Occipital lobe (tissue), 2 donors: Measurements from ENCODE around the gene EIF3I. TPM values are rescaled to one million over a fixed set of nuclear protein-coding genes. Genes with fewer than 3 reads are reported as not detected.

Source experiments
- DNase-seq: peaks from one replicate; lab custom pipeline; 2025; lab: John Stamatoyannopoulos, UW
- total RNA-seq: library from RNA; depleted of rRNA; stranded (reverse); fragments of >200 nt; gene quantifications from one replicate; pipeline ENCODE4 v1.2.3, GENCODE V29; 2014

The EIF3I gene
- total RNA-seq, 1 donor from 2014 or later, result 79.7 TPM

- no peak for DNase-seq
Observed at GRCh38 chr1:32198237-32199042, 23.8 kb upstream of the EIF3I start.

GRCh38 chr1:32199043-32199716, 23.0 kb upstream of the EIF3I start:
- DNase-seq, result no peak

DNA sequence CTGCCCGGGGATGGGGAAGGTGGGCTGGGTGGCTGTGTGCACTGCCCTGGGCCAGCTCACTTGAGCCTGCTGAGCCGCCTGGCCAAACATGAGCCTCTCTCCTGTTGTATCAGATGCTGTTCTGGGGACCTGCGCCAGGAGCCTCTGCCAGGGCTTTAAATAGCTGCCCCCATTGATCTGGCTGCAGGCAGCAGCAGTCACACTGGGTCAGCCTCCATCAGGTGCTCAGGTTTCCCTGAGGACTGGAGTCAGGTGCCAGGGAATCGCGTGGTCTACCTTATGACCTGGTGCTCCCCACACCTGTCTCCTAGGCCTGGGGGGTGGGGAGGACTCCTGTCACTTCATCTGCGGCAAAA, 22.5 kb upstream of the EIF3I start:
- DNase-seq, result peak; percentile 24

DNA sequence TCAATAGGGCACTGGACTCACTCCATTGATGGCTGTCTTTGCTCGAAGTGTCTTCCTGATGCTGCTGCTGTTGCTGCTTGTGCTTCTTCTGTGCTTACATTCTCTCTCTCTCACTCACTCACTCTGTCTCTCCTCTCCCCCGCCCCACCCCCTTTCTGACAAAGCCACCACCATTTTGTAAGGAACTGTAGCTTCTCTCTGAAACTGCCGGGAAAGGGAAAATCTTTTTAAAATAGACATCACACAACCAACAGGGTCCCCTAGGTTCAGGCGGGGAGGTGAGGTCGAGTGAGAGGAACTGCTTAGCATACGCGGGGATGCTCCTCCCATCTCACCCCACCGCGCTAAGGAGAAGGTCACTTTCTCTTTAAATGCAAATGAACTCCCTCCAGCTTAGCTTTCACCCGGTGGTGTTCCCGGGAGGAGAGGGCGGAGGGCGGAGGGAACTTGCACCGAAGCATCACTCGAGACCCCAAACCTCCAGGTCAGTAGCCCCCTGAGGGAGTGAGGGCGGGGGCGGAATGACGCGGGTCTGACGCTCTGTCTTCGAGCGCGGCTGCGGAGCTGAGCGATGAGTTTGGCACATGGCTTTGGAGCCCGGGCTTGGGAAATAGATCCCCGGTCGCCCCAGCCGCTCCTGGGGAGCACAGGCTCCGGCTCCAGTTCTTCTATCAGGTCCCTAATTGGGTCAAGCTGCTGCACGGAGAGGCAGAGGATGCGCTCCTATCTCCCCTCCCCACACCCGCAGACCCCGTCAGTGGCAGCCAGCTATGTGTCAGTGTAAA, 21.8 kb upstream of the EIF3I start, which contains the start of gene CCDC28B:
Gene CCDC28B (plus strand): TSS at position 370 of the 785 bp plus-strand sequence. CDS start 1,341 bp downstream, outside the sequence.
- DNase-seq, result peak; percentile 62

GRCh38 chr1:32201011-32201855, 21.0 kb upstream of the EIF3I start:
- DNase-seq, result no peak

DNA sequence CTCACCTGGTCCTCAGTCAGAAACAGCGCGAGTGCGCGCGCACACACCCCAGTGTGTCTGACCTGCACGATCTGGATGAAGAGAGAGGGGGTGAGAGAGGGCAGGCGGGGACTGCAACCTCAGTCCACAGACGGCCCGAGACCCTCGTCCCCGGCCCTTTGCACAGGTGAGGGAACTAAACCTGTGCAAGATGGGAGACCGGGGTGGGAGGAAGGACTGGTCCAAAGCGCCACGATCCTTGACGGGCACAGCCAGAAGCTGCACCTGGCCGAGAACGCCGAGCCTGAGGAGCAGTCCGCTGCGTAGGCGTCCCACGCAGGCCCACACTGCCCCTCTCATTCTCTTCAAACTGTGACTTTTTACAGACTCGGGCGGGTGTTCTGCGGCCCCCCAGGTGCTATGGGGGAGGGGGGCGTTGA, 17.3 kb upstream of the EIF3I start:
- DNase-seq, result no peak

- DNase-seq, result peak; percentile 81
Observed at GRCh38 chr1:32205401-32206370, 16.5 kb upstream of the EIF3I start, which contains the start of gene IQCC. Gene IQCC, plus strand, starts transcription at chr1:32205671. Its CDS starts 11 bp downstream, at chr1:32205682.

DNA sequence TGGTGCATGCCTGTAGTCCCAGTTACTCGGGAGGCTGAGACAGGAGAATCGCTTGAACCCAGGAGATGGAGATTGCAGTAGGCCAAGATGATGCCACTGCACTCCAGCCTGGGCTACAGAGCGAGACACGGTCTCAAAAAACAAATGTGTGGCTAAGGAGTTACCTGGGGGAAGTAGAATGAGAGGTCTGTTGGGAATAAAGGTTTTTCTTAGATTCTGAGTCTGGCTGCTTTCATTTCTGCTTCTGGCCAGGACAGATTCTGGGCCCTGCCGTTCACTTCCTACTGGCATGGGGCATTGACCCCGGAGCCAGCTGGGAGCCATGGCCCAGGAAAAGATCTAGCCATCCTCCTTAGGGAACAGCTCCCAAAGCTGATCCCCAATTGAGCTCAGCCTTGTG, 13.7 kb upstream of the EIF3I start:
- no peak for DNase-seq

DNA sequence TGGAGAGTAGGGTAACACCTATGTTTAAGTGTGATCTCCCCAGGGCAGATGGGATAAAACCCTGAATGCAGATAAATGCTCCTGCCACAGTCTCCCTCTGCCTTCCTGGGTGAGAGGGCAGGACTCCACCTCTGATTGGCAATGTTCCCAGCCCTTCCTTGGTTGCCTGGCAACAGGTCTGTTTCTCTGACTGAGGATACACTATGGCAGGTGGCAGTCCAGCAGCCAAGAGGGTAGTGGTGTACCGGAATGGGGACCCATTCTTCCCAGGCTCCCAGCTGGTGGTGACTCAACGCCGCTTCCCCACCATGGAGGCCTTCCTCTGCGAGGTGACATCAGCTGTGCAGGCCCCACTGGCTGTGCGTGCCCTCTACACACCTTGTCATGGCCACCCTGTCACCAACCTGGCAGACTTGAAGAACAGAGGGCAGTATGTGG, 13.3 kb upstream of the EIF3I start, which contains the start of gene DCDC2B:
Gene DCDC2B (plus strand): TSS at position 199 of the 438 bp plus-strand sequence. CDS start 5 bp downstream, at position 204.
- DNase-seq, result no peak

DNA sequence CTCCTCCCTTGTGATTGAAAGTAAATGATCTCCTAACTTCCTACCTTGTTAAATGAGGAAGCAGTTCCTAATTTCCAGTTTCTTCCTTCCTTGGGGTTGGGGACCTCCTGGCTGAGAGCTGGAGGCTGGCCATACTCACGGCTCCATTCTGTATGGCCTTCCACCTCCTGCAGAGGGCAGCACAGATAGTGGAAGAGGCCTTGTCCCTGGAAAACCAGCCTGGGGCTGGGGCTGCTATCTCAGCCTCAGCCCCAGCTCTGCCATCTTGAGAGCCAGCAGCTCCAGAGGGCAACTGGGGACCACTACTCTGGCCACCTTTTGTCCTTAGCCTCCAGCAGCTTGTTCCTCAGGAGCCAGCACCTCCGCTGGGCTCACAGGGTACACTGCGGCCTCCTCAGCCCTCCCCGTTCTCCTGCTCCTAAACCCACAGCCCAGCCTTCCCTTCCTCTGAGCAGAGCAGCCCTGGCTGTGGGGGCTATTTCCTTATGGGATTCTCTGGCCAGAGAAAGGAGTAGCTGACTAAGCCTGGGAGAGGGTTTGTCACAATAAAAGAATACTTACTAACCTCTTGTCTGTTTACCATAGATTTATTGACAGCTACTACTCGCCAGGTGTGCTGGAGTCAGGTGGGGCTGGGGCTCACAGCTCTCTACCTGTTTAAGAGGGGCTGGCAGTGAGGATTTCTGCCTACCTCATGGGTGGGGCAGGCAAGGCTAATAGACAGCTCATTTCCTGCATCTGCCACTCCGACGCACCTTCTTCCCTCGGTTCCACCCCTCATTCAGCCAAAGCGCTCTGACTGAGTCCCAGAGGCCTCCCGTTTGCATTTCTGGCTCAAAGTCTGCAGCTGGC, 6.4 kb upstream of the EIF3I start:
- peak; percentile 15 for DNase-seq

GRCh38 chr1:32216566-32216965, 5.6 kb upstream of the EIF3I start:
- no peak for DNase-seq

GRCh38 chr1:32219022-32219421, 3.2 kb upstream of the EIF3I start:
- no peak for DNase-seq

DNA sequence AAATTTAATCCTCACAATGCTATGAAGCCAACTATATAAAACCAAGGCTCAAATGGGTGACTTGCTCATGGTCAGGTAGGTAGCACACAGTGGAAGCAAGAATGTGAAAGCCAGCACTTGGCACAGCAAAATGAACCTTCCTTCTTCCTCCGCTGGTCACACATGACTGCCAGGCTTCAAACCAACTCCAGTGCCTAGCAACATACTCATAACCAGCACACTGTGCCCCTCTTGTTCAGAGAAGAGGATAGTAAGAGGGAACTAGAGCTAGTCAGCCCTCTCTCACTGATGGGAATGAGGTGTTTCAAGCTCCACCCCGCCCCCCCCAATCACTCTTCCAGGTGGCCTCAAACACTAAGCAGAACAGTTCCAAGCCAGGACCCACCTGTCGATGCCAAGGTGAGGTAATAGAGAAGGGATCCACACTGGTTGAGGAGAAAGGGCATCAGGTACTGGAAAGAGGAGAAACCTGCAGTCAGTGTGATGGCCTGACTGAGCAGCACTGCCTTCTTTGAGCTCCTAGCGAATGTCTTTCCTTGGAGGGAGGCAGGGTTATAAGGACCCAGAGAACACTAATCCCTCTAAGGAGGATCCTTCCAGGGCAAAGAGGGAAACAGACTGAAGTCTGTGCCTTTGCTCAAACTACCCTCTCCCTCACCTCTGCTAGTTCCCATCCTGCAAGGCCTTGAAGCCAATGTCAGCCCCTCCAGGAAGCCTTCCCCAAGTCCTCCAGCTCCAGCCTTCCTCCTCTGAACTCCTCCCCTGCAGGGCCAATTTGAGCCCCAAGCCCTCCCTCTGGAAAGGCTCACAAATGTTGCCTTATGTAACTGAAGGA, 1.2 kb upstream of the EIF3I start:
- DNase-seq, result no peak

GRCh38 chr1:32221581-32221979, 627 bp upstream of the EIF3I start:
- DNase-seq, result no peak

DNA sequence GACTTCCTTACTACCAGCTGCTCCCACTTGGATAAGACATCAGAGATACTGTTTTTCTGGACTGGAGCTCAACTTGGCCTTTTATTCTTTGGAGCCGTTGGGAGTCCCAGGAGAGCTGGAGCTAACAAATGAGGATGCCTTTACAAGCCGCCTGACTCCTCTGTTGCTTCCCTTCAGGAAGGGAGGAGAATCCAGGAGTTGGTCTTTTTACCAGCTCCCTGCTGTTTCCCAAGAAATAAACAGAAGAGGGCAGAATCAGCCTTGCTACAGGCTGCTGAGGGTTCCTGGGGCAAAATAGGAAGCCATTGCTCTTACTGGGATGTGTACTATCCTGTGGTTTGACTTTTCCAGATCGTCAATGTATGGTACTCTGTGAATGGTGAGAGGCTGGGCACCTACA, 1.5 kb downstream of the EIF3I start:
- no peak for DNase-seq

DNA sequence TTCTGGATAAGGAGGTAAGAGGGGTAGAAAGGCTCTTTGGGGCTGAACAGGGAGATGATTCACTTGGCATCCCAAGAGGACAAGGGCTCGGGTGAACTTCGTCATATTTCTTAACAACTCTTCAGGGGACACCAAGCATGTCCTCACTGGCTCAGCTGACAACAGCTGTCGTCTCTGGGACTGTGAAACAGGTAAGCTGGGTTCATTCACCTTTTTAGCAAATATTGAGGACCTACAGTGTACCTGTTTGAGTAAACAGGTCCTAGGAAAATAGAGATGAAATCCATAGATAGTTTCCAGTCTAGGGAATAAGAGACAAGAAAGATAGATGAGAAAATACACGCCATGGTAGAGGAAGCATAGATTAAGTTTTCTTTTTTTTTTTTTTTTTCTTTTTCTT, 2.1 kb downstream of the EIF3I start:
- DNase-seq, result no peak

GRCh38 chr1:32228771-32229170, 6.6 kb downstream of the EIF3I start:
- DNase-seq, result no peak
